ENCODE results near the gene AGRP. TPM values are rescaled to one million over a fixed set of nuclear protein-coding genes. Genes with fewer than 3 reads are reported as not detected.

AGRP gene
- total RNA-seq, 2 experiments from 2014 or later, result not detected

GRCh38 chr16:67460168-67460567, 23.2 kb downstream of the AGRP start:
- Histone ChIP-seq H3K27ac (ENCODE audit: low read depth in 1 of 2, low read length in 2 of 2) (no peak overlapping the region), H3K27me3 (ENCODE audit: control insufficient read depth in 1 of 2, insufficient read depth in 2 of 2, low read length in 2 of 2) (no peaks in the 10 kb centered on the region), H3K4me1 (ENCODE audit: insufficient read depth, low read length) (peaks cover 20% of the 10 kb centered on the region), H3K36me3 (ENCODE audit: insufficient read depth, low read length) (peaks cover 46% of the 10 kb centered on the region), H3K4me3 (ENCODE audit: low read length) (no peak overlapping the region), H3K9me3 (ENCODE audit: control insufficient read depth in 1 of 2, insufficient read depth in 1 of 2, low read length in 2 of 2) (no peaks in the 10 kb centered on the region)
- POLR2A ChIA-PET, result no interaction called here
- peaks cover 35% of the 10 kb centered on the region for H3K4me1 Mint-ChIP-seq (ENCODE audit: low read depth)
- H3K27ac Mint-ChIP-seq, result no peak overlapping the region
- ATAC-seq (ENCODE audit: poor library complexity), result no peak
- TF ChIP-seq CTCF (IDR thresholded peaks at IDR 0.05), result no peak
- no peaks in the 10 kb centered on the region for H3K9me3 Mint-ChIP-seq
- H3K27me3 Mint-ChIP-seq, result no peaks in the 10 kb centered on the region
- peaks cover 9% of the 10 kb centered on the region for H3K36me3 Mint-ChIP-seq (ENCODE audit: low read depth)
- DNase-seq, result no peak
- intact Hi-C loops (cut with DNase I, micrococcal nuclease), result loop anchor here in 1 of 2 experiments (10.0 kb wide), 1 partner anchor 195 kb away; no protein-coding TSS in a partner anchor
- CTCF ChIA-PET, result no interaction called here
- H3K4me3 Mint-ChIP-seq, result no peak overlapping the region

GRCh38 chr16:67459861-67460150, 23.5 kb downstream of the AGRP start:
- H3K9me3 ChIP-seq (ENCODE audit: control insufficient read depth in 1 of 2, insufficient read depth in 1 of 2, low read length in 2 of 2), result no peaks in the 10 kb centered on the region
- CTCF ChIA-PET, result no interaction called here
- intact Hi-C loops (cut with DNase I, micrococcal nuclease), result loop anchor here (10.0 kb wide), 2 partner anchors 195 to 315 kb away; no protein-coding TSS in a partner anchor
- no peak for DNase-seq
- no peak for ATAC-seq (ENCODE audit: poor library complexity)
- H3K4me1 ChIP-seq (ENCODE audit: insufficient read depth, low read length), result peaks cover 17% of the 10 kb centered on the region
- Mint-ChIP-seq H3K4me1 (ENCODE audit: low read depth) (peaks cover 35% of the 10 kb centered on the region), H3K9me3 (no peaks in the 10 kb centered on the region), H3K4me3 (no peak overlapping the region), H3K36me3 (ENCODE audit: low read depth) (peaks cover 11% of the 10 kb centered on the region), H3K27ac (no peak overlapping the region), H3K27me3 (no peaks in the 10 kb centered on the region)
- POLR2A ChIA-PET, result no interaction called here
- H3K36me3 ChIP-seq (ENCODE audit: insufficient read depth, low read length), result peaks cover 46% of the 10 kb centered on the region
- H3K4me3 ChIP-seq (ENCODE audit: low read length), result no peak overlapping the region
- H3K27ac ChIP-seq (ENCODE audit: low read depth in 1 of 2, low read length in 2 of 2), result no peak overlapping the region
- H3K27me3 ChIP-seq (ENCODE audit: control insufficient read depth in 1 of 2, insufficient read depth in 2 of 2, low read length in 2 of 2), result no peaks in the 10 kb centered on the region
- no peak for TF ChIP-seq CTCF (IDR thresholded peaks at IDR 0.05)

DNA sequence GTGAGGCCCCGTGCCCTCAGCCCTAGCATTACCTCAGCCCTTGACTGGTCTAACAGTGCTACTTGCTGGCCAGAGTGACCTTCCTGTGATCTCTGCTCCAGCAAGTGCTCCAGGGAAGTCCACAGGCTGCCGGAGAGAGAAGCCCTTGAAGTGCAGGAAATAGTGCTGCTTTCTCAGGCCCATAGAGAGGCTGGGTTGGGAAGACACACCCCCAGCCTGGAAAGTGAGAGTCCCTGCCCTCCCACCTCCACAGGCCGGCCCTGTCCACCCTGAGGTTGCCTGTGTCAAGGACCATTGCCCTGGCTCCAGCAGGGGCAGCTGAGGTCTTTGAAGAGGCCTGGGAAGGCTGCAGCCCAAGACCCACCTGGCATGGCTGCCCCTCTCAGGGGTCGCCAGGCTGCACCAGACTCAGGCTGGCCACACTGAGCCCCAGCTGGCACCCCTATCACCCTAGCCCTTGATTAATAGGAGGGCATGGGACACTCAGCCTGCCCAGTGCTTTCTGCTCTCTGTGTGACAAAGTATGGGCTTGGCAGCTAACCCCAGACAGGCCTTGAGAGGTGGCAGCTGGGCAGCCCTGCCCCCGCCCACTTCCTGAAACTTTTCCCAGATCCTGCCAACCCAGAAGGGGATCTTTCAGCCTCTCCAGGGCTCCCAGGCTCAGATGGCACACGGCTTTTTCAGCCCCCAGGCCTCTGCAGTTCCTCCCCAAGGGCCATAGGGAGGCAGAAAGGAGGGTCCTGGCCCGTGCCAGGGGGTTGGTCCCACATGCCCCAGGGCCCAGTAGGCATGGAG, 24.1 kb downstream of the AGRP start:
- peaks cover 46% of the 10 kb centered on the region for H3K36me3 ChIP-seq (ENCODE audit: insufficient read depth, low read length)
- H3K27ac ChIP-seq (ENCODE audit: low read depth in 1 of 2, low read length in 2 of 2), result no peak overlapping the region
- intact Hi-C loops (cut with DNase I, micrococcal nuclease), result loop anchor here in 1 of 2 experiments (10.0 kb wide), 1 partner anchor 314 kb away; no protein-coding TSS in a partner anchor
- no peak overlapping the region for H3K4me3 ChIP-seq (ENCODE audit: low read length)
- no peaks in the 10 kb centered on the region for H3K27me3 Mint-ChIP-seq
- ChIA-PET POLR2A (no interaction called here), CTCF (no interaction called here)
- peaks cover 14% of the 10 kb centered on the region for H3K4me1 ChIP-seq (ENCODE audit: insufficient read depth, low read length)
- DNase-seq, result no peak
- no peaks in the 10 kb centered on the region for H3K9me3 Mint-ChIP-seq
- no peak overlapping the region for H3K27ac Mint-ChIP-seq
- H3K27me3 ChIP-seq (ENCODE audit: control insufficient read depth in 1 of 2, insufficient read depth in 2 of 2, low read length in 2 of 2), result no peaks in the 10 kb centered on the region
- peaks cover 16% of the 10 kb centered on the region for H3K36me3 Mint-ChIP-seq (ENCODE audit: low read depth)
- no peak for TF ChIP-seq CTCF (IDR thresholded peaks at IDR 0.05)
- H3K4me1 Mint-ChIP-seq (ENCODE audit: low read depth), result peaks cover 32% of the 10 kb centered on the region
- no peaks in the 10 kb centered on the region for H3K9me3 ChIP-seq (ENCODE audit: control insufficient read depth in 1 of 2, insufficient read depth in 1 of 2, low read length in 2 of 2)
- no peak for ATAC-seq (ENCODE audit: poor library complexity)
- no peak overlapping the region for H3K4me3 Mint-ChIP-seq

Data from CD4-positive, alpha-beta T cell (primary cell).